GOT3 (cell line): ENCODE results near the gene PTX4.

Experiments used
- DNase-seq: peaks from one replicate; lab custom pipeline; 2025; ENCODE audit warnings: mixed read lengths; lab: John Stamatoyannopoulos, UW

The PTX4 gene

GRCh38 chr16:1459967-1460366 lies 28.8 kb downstream of the PTX4 start:
- no peak for DNase-seq

GRCh38 chr16:1458977-1459341 lies 29.8 kb downstream of the PTX4 start:
- no peak for DNase-seq

GRCh38 chr16:1458336-1458976 lies 30.3 kb downstream of the PTX4 start:
- no peak for DNase-seq

GRCh38 chr16:1457489-1458245 lies 31.1 kb downstream of the PTX4 start:
- no peak for DNase-seq

DNA sequence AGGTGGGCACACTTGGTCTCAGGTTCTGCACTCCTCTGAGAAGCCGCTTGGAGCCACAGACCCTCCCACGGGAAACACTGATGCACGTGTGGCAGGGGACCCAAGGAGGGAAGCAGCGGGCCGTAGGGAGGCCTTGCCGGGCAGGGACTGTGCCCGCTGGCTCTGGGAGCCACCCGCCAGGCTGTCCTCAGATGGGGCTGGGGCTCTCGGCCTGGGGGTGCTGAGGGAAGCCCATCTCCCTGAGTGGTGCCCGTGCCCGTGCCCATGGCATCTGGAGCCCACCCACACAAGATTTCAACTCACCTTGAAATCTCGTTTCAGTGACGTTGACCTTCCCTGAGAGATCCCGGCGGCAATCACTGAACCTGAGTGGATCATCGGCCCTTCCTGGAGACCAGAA lies 31.8 kb downstream of the PTX4 start:
- DNase-seq = no peak

- no peak for DNase-seq
Measured at GRCh38 chr16:1455190-1456171, 33.3 kb downstream of the PTX4 start.

DNA sequence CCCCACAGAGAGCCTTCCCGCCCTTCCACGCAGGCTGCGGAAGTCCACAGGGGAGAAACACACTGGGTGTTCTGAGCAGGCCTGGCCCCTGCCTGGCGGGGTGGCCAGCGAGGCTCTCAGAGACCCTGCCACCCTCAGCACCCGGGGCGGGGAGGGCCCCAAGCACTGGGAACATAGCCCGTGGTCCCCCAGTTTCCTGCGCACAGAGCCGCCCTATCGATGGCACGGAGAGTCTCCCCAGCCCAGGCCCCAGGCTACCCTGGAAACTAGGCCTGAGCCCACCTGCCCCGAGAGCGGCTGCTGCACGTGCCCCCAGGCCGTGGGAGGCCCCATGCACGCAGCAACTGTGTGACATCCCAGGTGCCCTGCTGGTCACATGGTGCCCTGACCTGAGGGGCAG lies 34.2 kb downstream of the PTX4 start:
- no peak for DNase-seq

DNA sequence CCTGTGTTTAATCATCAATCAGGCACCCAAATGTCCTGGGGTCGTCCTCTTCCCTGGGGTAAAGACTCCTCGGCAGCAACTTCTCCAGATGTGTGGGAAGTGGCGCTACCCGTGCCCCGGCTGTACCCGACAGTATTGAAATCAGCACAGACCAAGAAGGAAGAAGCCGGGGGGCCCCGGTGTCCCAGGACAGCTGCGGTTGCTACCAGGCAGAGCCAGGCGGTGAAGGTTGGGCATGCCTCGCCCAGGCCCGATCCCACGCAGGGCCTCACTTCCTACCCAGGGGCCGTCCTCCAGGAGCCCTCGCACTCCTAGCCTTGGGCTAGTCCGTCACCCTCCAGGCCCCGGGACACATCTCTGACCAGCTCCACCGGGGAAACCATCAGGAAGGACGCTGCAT lies 35.4 kb downstream of the PTX4 start:
- DNase-seq = no peak

GRCh38 chr16:1452530-1452929 lies 36.2 kb downstream of the PTX4 start:
- no peak for DNase-seq

DNA sequence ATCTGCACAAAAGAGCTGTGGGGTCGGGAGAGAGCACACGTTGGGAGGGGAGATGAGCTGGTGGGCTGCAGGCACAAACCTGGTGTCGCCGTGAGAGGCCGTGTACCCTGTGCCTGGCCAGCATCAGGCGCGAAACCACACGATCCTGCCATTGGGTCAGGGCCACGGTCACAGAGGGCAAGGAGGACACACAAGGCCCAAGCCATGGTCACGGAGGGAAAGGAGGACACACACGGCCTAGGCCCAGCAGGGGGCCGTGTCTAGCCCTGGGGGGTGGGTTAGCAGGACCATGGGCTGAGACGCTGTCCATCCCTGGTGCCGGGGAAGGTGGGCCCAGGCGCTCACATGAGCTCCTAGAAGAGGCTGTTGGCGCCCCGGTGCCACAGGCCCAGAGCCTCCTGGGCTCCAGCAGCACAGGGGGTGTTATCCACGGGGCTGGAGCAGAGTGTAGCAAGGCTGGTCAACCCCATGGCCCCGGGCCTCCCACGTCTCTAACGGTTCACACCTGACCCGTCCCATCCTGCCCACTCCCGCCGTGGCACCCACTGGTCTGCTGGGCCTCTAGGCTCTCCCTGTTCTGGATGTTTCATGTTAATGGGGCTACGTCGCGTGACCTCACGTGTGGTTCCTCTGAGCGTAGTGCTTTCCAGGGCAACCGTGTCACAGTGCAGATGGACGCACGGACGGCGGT lies 36.9 kb downstream of the PTX4 start:
- DNase-seq = no peak

DNA sequence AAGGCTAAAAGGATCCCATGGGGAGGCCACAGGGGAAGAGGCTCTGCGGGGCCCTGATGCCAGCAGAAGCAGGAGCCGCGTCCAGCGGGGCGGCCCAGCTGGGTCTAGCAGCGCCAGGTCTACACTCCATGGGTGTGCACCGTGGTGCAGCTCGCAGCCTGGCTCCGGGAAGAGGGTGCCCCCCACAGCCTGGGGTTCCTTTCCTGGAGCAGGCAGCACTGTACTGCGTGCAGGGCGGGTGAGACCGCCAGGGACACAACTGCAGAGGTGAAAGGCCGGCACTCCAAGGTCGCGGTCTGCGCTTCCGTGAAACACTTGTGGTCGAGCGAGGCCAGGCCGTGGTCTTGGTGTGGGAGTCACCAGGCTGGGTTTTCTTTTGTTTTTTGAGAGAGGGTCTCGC lies 37.9 kb downstream of the PTX4 start:
- DNase-seq = no peak

DNA sequence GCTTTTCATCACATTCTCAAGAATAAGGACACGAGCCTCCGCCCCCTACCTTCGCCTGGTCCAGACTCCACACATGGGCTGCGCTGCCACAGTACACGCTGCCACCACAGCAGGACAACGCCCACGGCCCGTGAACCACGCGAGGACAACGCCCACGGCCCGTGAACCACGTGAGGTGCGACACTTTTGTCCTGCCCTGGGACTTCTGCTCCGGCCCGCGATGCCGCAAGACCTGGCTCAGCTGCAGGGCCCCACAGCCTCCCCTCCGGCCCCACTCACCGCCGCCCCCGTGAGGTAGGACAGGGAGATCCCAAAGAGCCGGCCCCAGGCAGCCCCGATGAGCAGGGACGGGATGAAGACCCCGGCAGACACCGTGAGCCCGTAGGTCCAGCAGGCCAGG lies 38.5 kb downstream of the PTX4 start:
- DNase-seq = no peak

GRCh38 chr16:1449201-1449788 lies 39.4 kb downstream of the PTX4 start:
- no peak for DNase-seq

GRCh38 chr16:1448536-1449116 lies 40.1 kb downstream of the PTX4 start:
- no peak for DNase-seq

- DNase-seq = no peak
Measured at GRCh38 chr16:1447965-1448364, 40.8 kb downstream of the PTX4 start.

DNA sequence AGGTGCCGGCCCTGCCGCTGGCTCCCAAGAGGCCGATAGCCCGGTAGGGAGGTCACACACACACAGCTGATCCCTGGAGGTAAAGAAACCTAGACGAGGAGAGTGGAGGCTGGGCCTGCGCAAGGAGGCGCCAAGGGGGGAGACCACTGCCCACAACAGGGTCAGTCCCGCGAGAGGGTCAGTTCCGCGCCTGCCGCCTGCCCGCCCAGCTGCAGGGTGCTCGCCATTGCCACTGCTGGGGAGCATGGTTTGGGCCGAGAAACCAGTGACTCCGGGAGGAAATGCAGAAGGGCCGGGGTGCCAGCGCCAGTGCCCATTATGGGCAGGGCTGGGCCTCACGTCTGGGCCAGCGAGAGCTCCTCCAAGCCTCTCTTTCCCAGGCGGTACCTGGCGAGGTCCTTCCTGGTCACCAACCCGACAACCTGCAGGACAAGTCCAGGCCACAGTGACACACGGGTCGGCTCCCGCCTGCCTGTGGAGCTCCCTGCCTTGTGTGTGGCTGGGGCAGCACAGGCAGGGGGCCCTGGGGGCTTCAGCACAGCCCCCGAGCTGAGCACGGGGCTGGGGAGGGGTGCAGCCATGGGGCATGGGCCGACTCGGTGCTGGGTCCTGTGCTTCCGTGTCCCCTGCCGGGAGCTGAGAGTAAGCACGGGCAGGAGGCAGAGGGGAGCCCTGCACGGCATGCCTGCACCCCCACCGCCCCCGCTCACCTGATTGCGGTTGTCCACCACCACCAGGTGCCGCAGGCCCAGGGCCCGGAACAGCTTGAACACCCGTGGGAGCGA lies 42.3 kb downstream of the PTX4 start:
- DNase-seq = no peak

DNA sequence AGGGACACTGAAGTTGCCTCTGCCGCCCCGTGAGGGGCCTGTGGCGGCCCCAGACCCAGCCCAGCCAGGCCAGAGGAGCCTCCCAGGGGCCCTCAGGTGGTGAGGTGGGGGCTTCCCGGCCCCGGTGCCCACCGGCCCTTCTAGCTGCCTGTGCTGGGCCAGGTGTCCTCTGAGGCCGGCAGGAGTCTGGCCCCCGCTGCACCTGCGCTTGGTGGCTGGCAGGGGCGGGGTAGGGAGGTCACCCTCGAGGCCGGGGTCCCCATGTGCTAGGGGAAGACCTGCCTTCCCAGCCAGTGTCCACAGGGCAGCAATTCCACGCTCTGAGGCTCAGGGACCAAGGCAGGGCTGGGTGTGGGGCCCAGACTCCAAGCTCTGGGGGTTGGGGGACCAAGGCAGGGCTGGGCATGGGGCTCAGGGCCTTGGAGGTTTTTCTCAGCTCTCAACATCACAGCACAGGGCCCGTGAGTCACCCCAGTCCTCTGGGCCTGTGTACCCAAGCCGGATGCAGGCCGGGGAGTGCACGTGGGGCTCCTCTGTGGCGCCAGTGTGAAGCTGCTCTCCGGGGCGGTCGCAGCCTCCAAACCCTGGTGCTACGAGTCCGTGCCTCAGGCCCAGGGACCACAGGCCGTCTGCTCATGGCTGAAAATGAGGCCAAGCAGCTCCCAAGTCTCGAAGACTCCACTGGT lies 43.1 kb downstream of the PTX4 start:
- no peak for DNase-seq

- no peak for DNase-seq
Measured at GRCh38 chr16:1444730-1445517, 43.8 kb downstream of the PTX4 start.
